ENCODE results near the gene CALHM5. TPM values are rescaled to one million over a fixed set of nuclear protein-coding genes. Genes with fewer than 3 reads are reported as not detected.

CALHM5 gene
- total RNA-seq, 2 donors from 2014 or later: 2.5 to 3.0 TPM

DNA sequence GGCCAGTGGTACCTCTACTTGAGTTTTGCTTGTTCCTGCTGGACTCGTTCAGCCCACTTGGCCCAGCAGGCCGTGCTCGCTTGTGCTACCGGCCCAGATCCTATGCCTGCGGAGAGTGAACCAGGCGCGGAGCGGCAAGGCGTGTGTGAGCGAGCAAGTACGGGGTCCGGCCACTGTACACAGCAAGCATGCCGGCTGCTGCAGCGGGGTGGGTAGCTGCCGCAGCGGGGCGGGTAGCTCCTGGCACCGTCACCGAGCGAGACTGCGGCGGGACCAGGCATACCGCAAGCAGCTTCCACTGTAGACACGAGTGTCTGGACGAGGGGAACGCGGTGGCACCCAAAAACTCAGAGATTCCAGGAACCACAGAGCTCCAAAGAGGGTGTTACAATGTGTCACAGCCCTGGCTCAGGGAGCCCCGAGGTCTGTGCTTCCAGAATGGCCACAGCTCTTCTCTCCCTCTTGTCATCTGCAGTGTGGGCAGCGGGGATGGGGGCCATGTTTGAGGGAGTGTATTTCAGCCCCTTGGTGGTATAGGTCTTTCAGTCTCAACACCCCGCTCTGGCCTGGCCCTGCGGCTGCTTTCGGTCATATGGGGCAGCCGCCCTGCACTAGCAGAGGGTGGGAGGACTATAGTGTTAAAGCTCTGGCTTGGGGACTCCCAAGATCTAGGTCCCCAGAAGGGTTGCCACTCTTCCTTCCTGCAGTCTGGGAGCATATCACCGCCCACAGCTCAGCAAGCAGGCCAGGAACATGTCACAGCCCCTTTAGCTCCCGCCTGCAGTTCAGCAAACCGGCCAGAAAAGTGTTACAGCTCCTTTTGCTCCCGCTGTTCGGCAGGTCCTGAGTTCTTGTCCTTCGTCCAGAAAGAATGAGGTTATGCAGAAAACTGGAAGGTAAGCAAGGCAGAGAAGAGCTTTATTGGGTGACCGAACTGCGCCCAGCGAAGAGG is 53.8 kb downstream of the CALHM5 start:
- ATAC-seq: peak; percentile 76 to 78
- DNase-seq: peak; percentile 46
- intact Hi-C loops (cut with DNase I): loop anchor here (10.0 kb wide), 1 partner anchor 290 kb away; the partner anchor contains the start of gene TSPYL1 (in 2 of the 2)

DNA sequence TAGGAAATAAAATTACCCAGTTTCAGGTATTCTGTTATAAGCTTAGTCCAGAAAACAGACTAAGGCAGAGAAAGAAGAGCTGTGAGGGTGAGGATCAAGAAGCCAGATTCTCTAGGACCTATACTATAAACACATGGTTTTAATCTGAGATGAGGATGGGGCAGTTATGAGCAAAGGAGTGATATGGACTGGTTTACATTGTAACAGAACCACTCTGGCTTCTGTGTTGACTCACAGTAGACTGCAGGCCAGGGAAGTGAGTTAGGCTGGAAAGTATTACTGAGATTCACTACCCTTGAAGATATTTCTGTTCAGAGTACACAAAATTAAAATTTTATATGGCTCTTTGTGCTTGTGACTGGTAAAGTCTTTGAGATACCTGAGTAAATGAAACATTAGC is 56.7 kb downstream of the CALHM5 start:
- ATAC-seq (no peak), DNase-seq (no peak)
- intact Hi-C loops (cut with DNase I): loop anchor here (10.0 kb wide), 1 partner anchor 293 kb away; the partner anchor contains the start of gene TSPYL1 (in 2 of the 2)

DNA sequence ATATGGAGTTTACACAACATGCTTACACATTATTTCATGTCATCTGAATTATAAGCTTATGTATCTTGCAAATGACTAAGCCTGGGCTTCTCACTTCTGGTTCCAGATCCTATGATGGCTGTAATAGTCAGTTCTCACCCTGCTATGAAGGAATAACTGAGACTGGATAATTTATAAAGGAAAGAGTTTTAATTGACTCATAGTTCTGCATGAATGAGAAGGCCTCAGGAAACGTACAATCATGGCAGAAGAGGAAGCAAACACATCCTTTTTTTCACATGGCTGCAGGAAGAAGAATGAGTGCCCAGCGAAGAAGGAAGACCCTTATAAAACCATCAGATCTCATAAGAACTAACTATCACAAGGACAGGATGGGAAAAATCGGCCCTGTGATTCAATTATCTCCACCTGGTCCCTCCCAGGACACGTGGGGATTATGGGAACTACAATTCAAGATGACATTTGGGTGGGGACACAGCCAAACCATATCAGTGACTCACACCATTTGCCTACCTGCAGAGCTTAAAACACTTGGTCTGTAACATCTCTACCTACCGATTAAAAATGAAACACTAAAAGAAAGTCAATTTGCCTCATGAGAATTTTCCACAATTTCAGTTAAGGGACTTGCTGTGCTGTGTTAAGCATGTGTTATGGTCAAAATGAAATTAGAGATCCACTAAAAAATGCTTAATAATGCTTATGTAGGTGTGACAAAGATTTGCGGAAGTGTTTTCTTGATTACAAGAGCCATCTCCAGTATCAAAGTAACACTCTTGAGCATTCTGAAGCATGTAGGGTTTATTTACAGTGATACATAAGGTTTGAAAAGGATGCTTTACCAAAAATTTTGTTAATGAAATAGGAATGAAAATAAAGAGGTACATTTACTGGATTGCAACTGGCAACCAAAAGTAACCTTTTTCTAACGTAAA is 57.6 kb downstream of the CALHM5 start:
- ATAC-seq: no peak
- intact Hi-C loops (cut with DNase I): loop anchor here (10.0 kb wide), 1 partner anchor 294 kb away; the partner anchor contains the start of gene TSPYL1 (in 2 of the 2)
- no peak for DNase-seq

DNA sequence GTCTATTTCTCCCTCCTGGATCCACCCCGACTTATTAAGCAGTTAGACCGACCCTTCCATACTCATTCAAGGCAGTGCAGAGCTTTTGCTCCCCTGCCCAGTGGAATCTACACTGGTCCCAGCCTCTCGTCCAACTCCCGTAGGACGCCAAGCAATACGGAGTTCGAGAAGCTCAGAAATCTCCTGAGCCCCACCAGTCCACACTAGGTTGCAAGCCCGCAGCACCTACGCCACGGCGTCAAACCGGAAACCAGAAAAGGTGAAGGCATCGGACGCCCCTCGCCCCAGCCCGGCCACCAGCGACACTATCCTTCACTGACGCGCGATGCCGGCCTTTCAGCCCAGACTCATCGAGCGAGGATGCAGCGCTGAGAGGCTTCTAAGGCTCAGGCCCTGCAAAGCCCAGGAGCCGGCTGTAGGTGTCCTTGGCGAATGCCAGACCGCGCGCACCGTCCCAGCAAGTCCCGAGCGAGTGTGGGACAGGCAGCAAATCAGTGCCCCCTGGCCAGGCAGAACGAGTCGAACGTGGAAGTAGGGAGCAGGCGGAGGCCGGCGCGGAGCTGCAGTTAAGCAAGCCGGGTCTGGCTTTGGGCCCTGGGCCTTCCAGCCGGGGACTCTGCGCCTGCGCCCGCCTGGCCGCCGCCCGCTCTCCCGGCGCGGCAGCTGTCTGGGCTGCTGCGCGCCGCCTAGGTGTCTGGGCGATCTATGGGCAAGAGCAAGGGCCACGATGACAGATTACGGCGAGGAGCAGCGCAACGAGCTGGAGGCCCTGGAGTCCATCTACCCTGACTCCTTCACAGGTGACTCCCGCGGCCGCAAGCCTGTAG is 59.6 kb downstream of the CALHM5 start, which contains the start of gene RWDD1:
TSS of gene RWDD1 (plus strand) at position 649 of the 827 bp plus-strand sequence. CDS start at position 728, 79 bp downstream.
- peak; percentile 97 to 98 for ATAC-seq
- DNase-seq: peak; percentile 99
- intact Hi-C loops (cut with DNase I): no loop called here

DNA sequence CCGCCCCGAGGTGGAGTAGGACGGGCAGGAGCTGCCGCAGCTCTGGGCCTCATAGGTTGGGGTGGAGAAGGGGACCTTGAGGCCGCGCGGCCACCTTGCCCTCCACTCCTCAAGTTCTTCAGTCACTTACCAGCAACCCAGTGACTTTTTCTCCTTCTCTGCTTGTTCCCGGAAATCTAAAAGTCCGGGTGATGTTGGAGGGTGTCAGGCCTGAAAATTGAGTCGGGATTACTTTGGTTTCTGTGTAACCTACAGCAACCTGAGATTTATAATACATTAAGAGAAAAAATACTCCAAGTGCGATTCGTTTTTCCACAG is 60.2 kb downstream of the CALHM5 start:
- peak in 1 of 2 donors; percentile 48 for ATAC-seq
- no peak for DNase-seq
- intact Hi-C loops (cut with DNase I): no loop called here

DNA sequence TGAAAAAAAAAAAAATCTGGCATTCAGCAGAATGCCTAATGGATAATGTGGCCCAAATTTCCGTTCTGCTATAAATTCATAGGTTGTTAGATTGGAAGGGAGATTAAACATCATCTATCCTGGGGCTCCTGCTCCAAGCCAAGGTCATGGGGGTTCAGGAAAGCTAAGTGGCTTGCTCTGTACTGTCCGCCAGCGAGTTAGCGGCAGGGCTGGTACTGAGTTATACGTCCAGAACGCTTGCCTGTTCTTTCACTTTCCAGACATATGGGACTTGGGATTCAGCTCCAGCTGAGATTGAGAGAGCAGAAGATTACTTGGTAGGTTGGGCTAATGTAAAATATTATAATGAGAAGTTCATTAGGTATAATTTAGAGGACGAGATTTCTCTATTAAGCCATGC is 60.7 kb downstream of the CALHM5 start:
- ATAC-seq (peak; percentile 12 to 31), DNase-seq (peak; percentile 35)
- intact Hi-C loops (cut with DNase I): no loop called here

Other genes with a start within 250 kb of the CALHM5 start
- 10 to 100 TPM; 78.2 to 90.8 TPM for gene TSPYL1, start 231.7 kb upstream of the CALHM5 start, total RNA-seq
- 10 to 100 TPM; 30.3 to 34.4 TPM for gene DSE, start 140.7 kb upstream of the CALHM5 start, total RNA-seq
- gene CALHM6, start 50.3 kb upstream of the CALHM5 start, total RNA-seq: 1 to 10 TPM; 2.3 to 3.9 TPM
- under 1 TPM; 0.24 TPM for gene TRAPPC3L, start 34.0 kb downstream of the CALHM5 start, total RNA-seq
- gene CALHM4, start 42.1 kb downstream of the CALHM5 start, total RNA-seq: not detected
- gene RWDD1, start 59.9 kb downstream of the CALHM5 start, total RNA-seq: 10 to 100 TPM; 52.7 to 61.5 TPM
- gene RSPH4A, start 104.8 kb downstream of the CALHM5 start, total RNA-seq: under 1 TPM; 0.12 to 0.31 TPM
- gene ZUP1, start 157.1 kb downstream of the CALHM5 start, total RNA-seq: 1 to 10 TPM; 4.3 to 6.6 TPM
- 10 to 100 TPM in 1 of 2 donors, 1 to 10 TPM in 1; 9.1 to 12.8 TPM for gene KPNA5, start 169.6 kb downstream of the CALHM5 start, total RNA-seq